GM12865 (cell line): ENCODE data around the gene IQCN.

Experiments used
- DNase-seq: peaks from one replicate; pipeline ENCODE4 v3.0.0; 2010; ENCODE audit warnings: low read depth
- H3K4me3 ChIP-seq: 2 replicates; pipeline ENCODE4 v1.5.1; 2011; ENCODE audit warnings: mild to moderate bottlenecking, low read depth, low read length, control low read depth
- TF ChIP-seq, protein P1 (sequence below): IDR thresholded peaks from 2 replicates; pipeline ENCODE4 v1.5.1; 2011; ENCODE audit warnings: low read length, control low read depth, low read depth, inconsistent platforms; ENCODE audit not compliant: insufficient read depth; ENCODE audit errors: missing control alignments

Gene IQCN

DNA sequence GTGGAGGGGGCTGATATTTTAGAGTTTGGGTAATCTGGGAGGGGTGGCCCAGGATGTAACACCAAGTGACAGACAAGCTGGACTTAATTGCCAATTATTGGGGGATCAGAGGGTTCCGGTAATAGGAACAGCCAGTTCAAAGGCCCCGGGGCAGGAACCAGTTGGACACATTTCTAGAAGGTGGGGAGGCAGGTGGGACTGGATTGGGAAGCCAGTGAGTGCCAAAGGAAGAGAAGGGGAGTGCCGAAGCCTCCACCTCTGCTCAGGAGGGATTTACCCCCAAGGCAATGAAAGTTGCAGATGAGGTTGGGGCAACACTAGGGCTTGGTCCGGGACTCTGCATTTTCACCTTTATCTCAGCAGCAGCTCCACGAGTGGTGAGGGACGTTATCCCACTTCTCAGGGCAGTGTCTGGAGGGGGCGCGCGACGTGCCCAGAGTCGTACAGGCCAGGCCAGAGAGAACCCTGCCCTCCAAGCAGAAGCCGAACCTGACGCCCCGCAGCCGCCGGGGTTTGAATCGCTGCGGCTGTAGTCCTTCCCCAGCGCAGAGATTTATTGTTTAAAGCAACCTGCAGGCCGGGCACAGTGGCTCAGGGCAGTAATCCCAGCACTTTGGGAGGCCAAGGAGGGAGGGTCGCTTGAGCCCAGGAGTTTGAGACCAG lies 12.9 kb upstream of the IQCN start:
- no peak for DNase-seq
- no peak overlapping the region for H3K4me3 ChIP-seq
- TF ChIP-seq, protein P1, sequence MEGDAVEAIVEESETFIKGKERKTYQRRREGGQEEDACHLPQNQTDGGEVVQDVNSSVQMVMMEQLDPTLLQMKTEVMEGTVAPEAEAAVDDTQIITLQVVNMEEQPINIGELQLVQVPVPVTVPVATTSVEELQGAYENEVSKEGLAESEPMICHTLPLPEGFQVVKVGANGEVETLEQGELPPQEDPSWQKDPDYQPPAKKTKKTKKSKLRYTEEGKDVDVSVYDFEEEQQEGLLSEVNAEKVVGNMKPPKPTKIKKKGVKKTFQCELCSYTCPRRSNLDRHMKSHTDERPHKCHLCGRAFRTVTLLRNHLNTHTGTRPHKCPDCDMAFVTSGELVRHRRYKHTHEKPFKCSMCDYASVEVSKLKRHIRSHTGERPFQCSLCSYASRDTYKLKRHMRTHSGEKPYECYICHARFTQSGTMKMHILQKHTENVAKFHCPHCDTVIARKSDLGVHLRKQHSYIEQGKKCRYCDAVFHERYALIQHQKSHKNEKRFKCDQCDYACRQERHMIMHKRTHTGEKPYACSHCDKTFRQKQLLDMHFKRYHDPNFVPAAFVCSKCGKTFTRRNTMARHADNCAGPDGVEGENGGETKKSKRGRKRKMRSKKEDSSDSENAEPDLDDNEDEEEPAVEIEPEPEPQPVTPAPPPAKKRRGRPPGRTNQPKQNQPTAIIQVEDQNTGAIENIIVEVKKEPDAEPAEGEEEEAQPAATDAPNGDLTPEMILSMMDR, result no peak

DNA sequence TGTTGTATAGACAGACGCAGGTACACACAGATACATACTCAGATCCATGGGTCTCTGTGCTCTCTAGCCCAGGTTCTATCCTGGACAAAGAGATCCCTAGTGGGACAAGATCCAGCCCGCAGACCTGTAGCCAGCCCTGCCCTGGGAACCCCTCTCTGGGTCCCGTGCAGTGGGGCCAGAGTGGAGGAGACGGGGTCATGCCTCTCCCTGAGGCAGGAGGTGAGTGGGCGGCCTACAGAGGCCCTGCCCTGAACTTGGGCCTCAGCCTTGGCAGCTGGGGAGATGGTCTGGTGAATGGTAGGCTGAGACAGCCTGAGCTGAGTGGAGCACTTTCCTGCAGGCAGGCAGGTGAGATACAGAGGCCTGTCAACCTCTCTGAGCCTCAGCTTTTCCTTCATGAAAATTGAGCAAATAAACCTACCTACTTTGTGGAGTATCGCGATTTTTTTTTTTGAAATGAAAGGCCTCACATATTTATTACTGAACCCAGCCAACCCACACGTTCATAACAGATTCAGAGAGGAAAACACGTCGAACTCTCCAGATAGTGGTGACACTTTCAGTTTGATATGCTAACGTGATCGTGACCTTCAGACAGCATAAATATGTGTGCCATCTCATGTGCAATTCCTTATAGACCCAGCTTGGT lies 10.6 kb upstream of the IQCN start:
- DNase-seq, result peak; percentile 55
- no peak overlapping the region for H3K4me3 ChIP-seq
- TF ChIP-seq, protein P1, result no peak

DNA sequence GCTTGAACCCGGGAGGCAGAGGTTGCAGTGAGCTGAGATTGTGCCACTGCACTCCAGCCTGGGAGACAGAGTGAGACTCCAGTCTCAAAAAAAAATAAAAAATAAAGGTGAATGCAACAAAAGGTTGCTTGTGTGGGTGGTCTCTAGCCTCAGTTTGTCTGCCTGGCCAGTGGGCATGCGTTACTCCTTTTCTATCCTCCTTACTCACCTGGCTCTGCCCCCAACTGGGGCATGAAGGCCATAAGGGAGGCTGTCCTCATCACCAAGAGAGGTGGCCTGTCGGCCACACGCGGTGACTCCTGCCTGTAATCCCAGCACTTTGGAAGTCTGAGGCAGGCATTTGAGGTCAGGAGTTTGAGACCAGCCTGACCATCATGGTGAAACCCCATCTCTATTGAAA lies 9.1 kb upstream of the IQCN start:
- DNase-seq, result no peak
- H3K4me3 ChIP-seq, result no peak overlapping the region
- TF ChIP-seq, protein P1, result no peak

DNA sequence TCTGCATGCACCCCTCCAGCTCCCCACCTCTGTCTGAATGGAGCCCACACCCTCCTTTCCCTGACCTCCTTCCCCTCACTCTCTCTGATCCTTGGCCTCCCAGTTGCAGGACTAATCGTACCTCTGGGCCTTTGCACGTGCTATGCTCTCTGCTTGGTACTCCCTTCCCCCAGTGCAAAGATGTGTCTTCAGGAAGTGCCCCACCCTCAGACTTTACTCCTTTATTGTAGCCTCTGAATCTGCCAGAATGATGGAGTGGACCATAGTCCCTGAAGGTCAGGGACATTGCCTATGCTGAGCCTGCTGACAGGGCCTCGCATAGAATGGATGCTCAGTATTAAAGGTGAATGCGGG lies 8.5 kb upstream of the IQCN start:
- peak overlapping the region; percentile 76 for H3K4me3 ChIP-seq
- DNase-seq, result peak; percentile 60
- TF ChIP-seq, protein P1, result no peak

DNA sequence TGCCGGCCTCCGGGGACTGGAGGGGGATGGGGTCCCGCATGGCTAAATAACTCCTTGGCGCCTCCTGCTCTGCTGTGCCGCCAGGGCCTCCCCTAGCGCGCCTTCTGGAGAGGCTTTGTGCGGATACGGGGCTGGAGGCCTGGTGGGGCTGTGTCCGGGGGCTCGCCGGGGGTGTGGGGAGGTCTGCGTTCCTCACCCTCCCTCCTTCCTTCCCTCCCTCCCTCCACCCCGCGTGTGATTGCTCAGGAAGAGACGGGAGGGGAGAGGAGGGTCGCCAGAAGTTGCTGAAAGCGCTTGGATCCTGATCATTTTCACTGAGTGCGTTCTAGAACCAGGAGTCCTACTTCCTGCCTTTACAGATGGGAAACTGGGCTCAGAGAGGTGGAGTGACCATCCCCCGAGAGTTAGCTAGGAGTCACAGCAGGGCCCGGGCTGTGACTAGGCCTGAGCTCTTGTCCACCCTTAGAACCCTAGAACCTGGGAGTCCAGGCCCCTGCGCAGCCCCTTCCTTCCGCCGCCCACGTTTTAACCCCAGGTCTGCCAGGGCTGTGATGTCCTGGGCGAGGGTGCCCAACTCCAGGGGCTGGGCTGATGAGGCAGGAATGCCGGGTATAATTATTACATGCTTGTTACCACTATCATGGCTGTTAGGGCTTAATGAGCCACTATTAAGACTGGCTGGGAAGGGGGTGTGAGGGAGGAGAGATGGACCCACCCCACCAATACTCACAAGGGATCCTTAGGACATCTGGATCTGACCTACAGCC lies 8.0 kb upstream of the IQCN start:
- peak; percentile 68 for DNase-seq
- TF ChIP-seq, protein P1, result no peak
- H3K4me3 ChIP-seq, result peak overlapping the region; percentile 76

DNA sequence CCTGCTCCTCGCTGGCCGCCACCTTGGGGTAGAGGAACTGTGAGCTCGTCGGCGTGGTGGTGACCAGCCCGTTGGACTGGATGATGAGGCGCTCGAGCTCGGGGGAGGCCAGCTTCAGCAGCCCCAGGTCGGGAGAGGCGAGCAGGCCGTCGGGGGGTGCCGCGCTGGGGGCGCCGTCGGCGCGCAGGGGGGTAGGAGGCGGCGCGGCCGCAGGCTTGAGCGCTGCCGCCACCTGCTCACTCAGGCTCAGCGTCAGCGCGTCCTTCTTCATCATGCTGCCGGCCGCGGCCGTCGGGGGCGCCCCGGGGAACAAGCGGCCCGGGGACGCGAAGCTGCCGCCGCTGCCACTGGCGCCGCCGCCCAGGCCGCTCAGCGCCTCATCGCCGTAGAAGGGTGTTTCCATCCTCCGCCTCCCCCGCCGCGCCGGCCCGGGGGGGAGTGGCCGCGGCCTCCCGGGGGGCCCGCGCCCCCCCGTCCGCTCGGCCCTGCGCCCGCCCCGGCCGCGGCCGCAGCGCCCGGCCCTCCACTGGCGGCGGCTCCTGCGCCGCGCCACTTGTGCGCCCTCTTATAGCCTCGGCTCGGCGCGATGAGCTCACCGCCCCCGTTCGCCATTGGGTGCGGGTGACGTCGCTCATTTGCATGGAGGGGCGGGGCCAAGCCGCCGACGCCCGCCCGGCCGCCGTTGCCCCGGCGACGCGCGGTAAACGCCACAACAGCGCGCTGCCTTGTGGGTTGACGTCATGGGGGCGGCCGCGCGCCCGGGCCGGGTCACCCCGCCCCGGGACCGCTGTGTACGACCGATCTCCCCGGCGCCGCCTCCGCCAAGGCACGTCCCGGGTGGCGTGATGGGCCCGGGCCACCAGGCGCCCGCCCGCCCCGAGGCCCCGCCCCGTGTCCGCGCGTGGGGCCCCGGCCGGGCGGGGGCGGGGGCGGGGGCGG lies 7.1 kb upstream of the IQCN start, which contains the start of gene JUND:
Gene JUND, minus strand, starts transcription at position 541 of the 939 bp plus-strand sequence. Its CDS starts 138 bp downstream, at position 403.
- DNase-seq, result peak; percentile 99
- peak within 1 kb of the TSS; percentile 79 for H3K4me3 ChIP-seq
- TF ChIP-seq, protein P1, result peak; percentile 11
